DMS53 treated with DMSO at 0.1 percent for 48 hours (cell line): ENCODE data around the gene CTU2.
A peak's percentile ranks its signal among the peaks of the same experiment; 100 is the strongest.

Experiments used
- DNase-seq: peaks from one replicate; lab custom pipeline; 2025; ENCODE audit not compliant: unreplicated experiment; lab: John Stamatoyannopoulos, UW

CTU2 gene

GRCh38 chr16:88741368-88741767, 35.1 kb downstream of the CTU2 start:
- DNase-seq: no peak

GRCh38 chr16:88742896-88743605, 36.7 kb downstream of the CTU2 start:
- DNase-seq: no peak

- DNase-seq: peak; percentile 44
Measured at GRCh38 chr16:88743693-88744576, 37.6 kb downstream of the CTU2 start.

GRCh38 chr16:88744577-88745521, 38.5 kb downstream of the CTU2 start:
- DNase-seq: no peak

GRCh38 chr16:88746506-88746905, 40.2 kb downstream of the CTU2 start:
- DNase-seq: no peak

- DNase-seq: peak; percentile 4
Measured at GRCh38 chr16:88747588-88748301, 41.4 kb downstream of the CTU2 start.

GRCh38 chr16:88748364-88748763, 42.1 kb downstream of the CTU2 start:
- DNase-seq: no peak

GRCh38 chr16:88749358-88749757, 43.1 kb downstream of the CTU2 start:
- no peak for DNase-seq

GRCh38 chr16:88750854-88751253, 44.6 kb downstream of the CTU2 start:
- no peak for DNase-seq

- no peak for DNase-seq
Measured at GRCh38 chr16:88752386-88753002, 46.2 kb downstream of the CTU2 start.

- DNase-seq: no peak
Measured at GRCh38 chr16:88753191-88753590, 46.9 kb downstream of the CTU2 start.

GRCh38 chr16:88753602-88754001, 47.3 kb downstream of the CTU2 start:
- DNase-seq: no peak

- DNase-seq: no peak
Measured at GRCh38 chr16:88754109-88754911, 48.0 kb downstream of the CTU2 start.

GRCh38 chr16:88754912-88755744, 48.8 kb downstream of the CTU2 start:
- DNase-seq: no peak

GRCh38 chr16:88755745-88756443, 49.6 kb downstream of the CTU2 start:
- no peak for DNase-seq

GRCh38 chr16:88758227-88758943, 52.1 kb downstream of the CTU2 start:
- DNase-seq: no peak

- DNase-seq: no peak
Measured at GRCh38 chr16:88758944-88759244, 52.6 kb downstream of the CTU2 start.
